HCT116 (cell line): ENCODE data around the gene POLR1A. TPM values are rescaled to one million over a fixed set of nuclear protein-coding genes. Genes with fewer than 3 reads are reported as not detected.
A peak's percentile ranks its signal among the peaks of the same experiment; 100 is the strongest.

Experiments
- ATAC-seq: fragments of 200-7000 bp; cut with Tn5 transposase; 2 replicates; pipeline ENCODE4 v1.9.1; 2020; ENCODE audit warnings: mild to moderate bottlenecking, moderate library complexity
- BruUV-seq: library from RNA; stranded (reverse); fragments of 400-500 nt; replicated peaks from 2 replicates; lab custom pipeline; 2021; lab: Mats Ljungman, UMichigan
- CTCF ChIA-PET: fragments of 300-600 bp; sonication (Branson Sonifier 250); formaldehyde crosslinking; loops from one replicate; lab custom pipeline; 2021; ENCODE audit warnings: antibody characterized with exemption; lab: Charles Lee
- POLR2A ChIA-PET: fragments of 300-600, 350-600 bp; sonication (Branson Sonifier 250); formaldehyde crosslinking; loops from one replicate; lab custom pipeline; 2021; ENCODE audit warnings: antibody characterized with exemption; lab: Charles Lee
- RAD21 ChIA-PET, 2 experiments: fragments of 300-600 bp; sonication (Branson Sonifier 250); formaldehyde crosslinking; loops; one replicate each; lab custom pipeline; 2023; ENCODE audit warnings: low total read pairs in 2 of 2; ENCODE audit not compliant: uncharacterized antibody in 2 of 2, unreplicated experiment in 2 of 2, low non-redundant PET in 1 of 2; lab: Charles Lee
- DNase-seq: peaks from one replicate; pipeline ENCODE4 v3.0.0-alpha.2; 2010; ENCODE audit warnings: low read depth, low spot score
- H2AFZ ChIP-seq: fragments of 200-600 bp; shearing (Covaris generic), sonication (generic); 2 replicates; pipeline ENCODE4 v1.6.1; 2017; ENCODE audit warnings: low read depth, mixed run types, mixed read lengths, antibody characterized with exemption, low read length; ENCODE audit not compliant: poor library complexity, severe bottlenecking
- H3K27ac ChIP-seq: 2 replicates; pipeline ENCODE4 v1.5.1; 2012; ENCODE audit warnings: low read depth, low read length
- H3K27me3 ChIP-seq: fragments of 200-600 bp; sonication (generic); 2 replicates; pipeline ENCODE4 v1.6.1; 2016; ENCODE audit warnings: mixed run types, low read length, mixed read lengths; ENCODE audit not compliant: insufficient read depth
- H3K36me3 ChIP-seq, 2 experiments: fragments of 200-500 bp in 1 of 2; fragments of 200-600 bp in 1 of 2; sonication (Bioruptor generic) in 1 of 2; sonication (generic) in 1 of 2; 2 replicates each; pipeline versions ENCODE4 v1.5.1 to v1.6.1; 2014 to 2016; ENCODE audit warnings: low read length in 2 of 2, inconsistent platforms in 1 of 2, mixed read lengths in 1 of 2, mixed run types in 1 of 2; ENCODE audit not compliant: insufficient read depth in 2 of 2, control insufficient read depth in 1 of 2
- H3K4me1 ChIP-seq, 2 experiments: fragments of 200-600 bp in 1 of 2; sonication (generic) in 1 of 2; 2 replicates each; pipeline versions ENCODE4 v1.5.1 to v1.6.1; 2012 to 2017; ENCODE audit warnings: low read length in 2 of 2, inconsistent platforms in 1 of 2, mild to moderate bottlenecking in 1 of 2, mixed read lengths in 1 of 2, mixed run types in 1 of 2, moderate library complexity in 1 of 2; ENCODE audit not compliant: insufficient read depth in 2 of 2, control insufficient read depth in 1 of 2
- H3K4me2 ChIP-seq: fragments of 200-600 bp; sonication (generic); 2 replicates; pipeline ENCODE4 v1.6.1; 2017; ENCODE audit warnings: mixed run types, low read length, mixed read lengths
- H3K4me3 ChIP-seq, 2 experiments: fragments of 200-600 bp in 1 of 2; sonication (generic) in 1 of 2; replicated peaks in 1 of 2; 2 replicates each; pipeline ENCODE4 v1.5.1; 2011 to 2016; ENCODE audit warnings: low read length in 2 of 2, control low read depth in 1 of 2, low read depth in 1 of 2, mild to moderate bottlenecking in 1 of 2, mixed read lengths in 1 of 2, mixed run types in 1 of 2
- H3K79me2 ChIP-seq: fragments of 200-600 bp; sonication (generic); 2 replicates; pipeline ENCODE4 v1.6.1; 2017; ENCODE audit warnings: mild to moderate bottlenecking, mixed run types, low read length, moderate library complexity, mixed read lengths; ENCODE audit not compliant: insufficient read depth
- H3K9ac ChIP-seq: fragments of 200-600 bp; sonication (generic); 2 replicates; pipeline ENCODE4 v1.6.1; 2016; ENCODE audit warnings: low read length, mixed read lengths
- H3K9me2 ChIP-seq: fragments of 200-600 bp; sonication (generic), shearing (Covaris generic); 2 replicates; pipeline ENCODE4 v1.6.1; 2017; ENCODE audit warnings: mixed run types, mild to moderate bottlenecking, moderate library complexity; ENCODE audit not compliant: insufficient read depth
- H3K9me3 ChIP-seq, 2 experiments: fragments of 200-500 bp in 1 of 2; fragments of 200-600 bp in 1 of 2; sonication (Bioruptor generic) in 1 of 2; sonication (generic) in 1 of 2; 2 replicates each; pipeline ENCODE4 v1.6.1; 2014 to 2017; ENCODE audit warnings: low read length in 2 of 2, mixed read lengths in 2 of 2, inconsistent platforms in 1 of 2, low read depth in 1 of 2, mild to moderate bottlenecking in 1 of 2, mixed run types in 1 of 2, moderate library complexity in 1 of 2; ENCODE audit not compliant: control insufficient read depth in 1 of 2, insufficient read depth in 1 of 2
- H4K20me1 ChIP-seq: fragments of 200-600 bp; sonication (generic), shearing (Covaris generic); 2 replicates; pipeline ENCODE4 v1.6.1; 2017; ENCODE audit warnings: mixed run types, mild to moderate bottlenecking, moderate library complexity; ENCODE audit not compliant: insufficient read depth
- ELF1 ChIP-seq: IDR thresholded peaks from 2 replicates; pipeline ENCODE4 v1.6.1; 2012; ENCODE audit warnings: low read depth, borderline replicate concordance
- EZH2 ChIP-seq: fragments of 200-600 bp; sonication (generic); IDR thresholded peaks from 2 replicates; pipeline ENCODE4 v1.6.1; 2017; ENCODE audit warnings: antibody characterized with exemption, mixed run types
- FOSL1 ChIP-seq: IDR thresholded peaks from 2 replicates; pipeline ENCODE4 v1.6.1; 2012; ENCODE audit warnings: low read depth
- JUND ChIP-seq: IDR thresholded peaks from 2 replicates; pipeline ENCODE4 v1.6.1; 2012
- MAX ChIP-seq: IDR thresholded peaks from 2 replicates; pipeline ENCODE4 v1.6.1; 2012
- POLR2A ChIP-seq: IDR thresholded peaks from 2 replicates; pipeline ENCODE4 v1.7.0; 2011; ENCODE audit warnings: borderline replicate concordance; ENCODE audit not compliant: insufficient read depth, insufficient read length; ENCODE audit errors: extremely low read depth
- RAD21 ChIP-seq: IDR thresholded peaks from 2 replicates; pipeline ENCODE4 v1.6.1; 2012; ENCODE audit warnings: low read depth, mild to moderate bottlenecking
- REST ChIP-seq: IDR thresholded peaks from 2 replicates; pipeline ENCODE4 v1.6.1; 2012; ENCODE audit warnings: low read depth
- SP1 ChIP-seq: IDR thresholded peaks from 2 replicates; pipeline ENCODE4 v1.6.1; 2012; ENCODE audit warnings: low read depth
- SRF ChIP-seq: IDR thresholded peaks from 2 replicates; pipeline ENCODE4 v1.6.1; 2012; ENCODE audit warnings: low read depth
- ZNF274 ChIP-seq: fragments of 200-500 bp; sonication (Bioruptor generic); IDR thresholded peaks from 2 replicates; pipeline ENCODE4 v1.6.1; 2014; ENCODE audit warnings: mild to moderate bottlenecking, low read depth, low read length, inconsistent platforms
- intact Hi-C: fragments of 100-400 bp; cut with micrococcal nuclease; formaldehyde crosslinking; loops from 2 replicates; pipeline ENCODE4 v1.10.0; 2022
- total RNA-seq: library from RNA; stranded (reverse); gene quantifications from one replicate; pipeline ENCODE4 v1.2.1, GENCODE V29; 2021; ENCODE audit not compliant: unreplicated experiment

POLR1A gene
- total RNA-seq, 1 experiment from 2014 or later: 46.6 TPM

GRCh38 chr2:86105252-86105968, at the start of gene POLR1A (continued):
- TF ChIP-seq REST (no peak), MAX (peak; percentile 80), SRF (peak; percentile 2; the same call in 1 of the 2 replicates)

- no peak for TF ChIP-seq JUND
- no peak for TF ChIP-seq SP1
- no peak for TF ChIP-seq RAD21
- no peak for TF ChIP-seq ELF1
- TF ChIP-seq POLR2A: no peak
- TF ChIP-seq EZH2: no peak
- TF ChIP-seq FOSL1: no peak
- TF ChIP-seq ZNF274: no peak
- CTCF ChIA-PET: no interaction called here
- Histone ChIP-seq H3K27me3 (no peaks in the 10 kb centered on the region), H3K4me2 (no peak overlapping the region), H3K4me1 (no peaks in the 10 kb centered on the region), H3K36me3 (peaks cover 51% of the 10 kb centered on the region in 2 experiments), H4K20me1 (no peaks in the 10 kb centered on the region), H3K9me2 (no peaks in the 10 kb centered on the region), H3K27ac (no peak overlapping the region), H3K4me3 (no peak overlapping the region), H3K79me2 (0 out of 2 replicates have a peak, but pooled peaks cover 3% of the 10 kb centered on the region), H2AFZ (no peak overlapping the region), H3K9ac (no peak overlapping the region), H3K9me3 (no peaks in the 10 kb centered on the region)
- POLR2A ChIA-PET: no interaction called here
- BruUV-seq: no TSS peak
- RAD21 ChIA-PET: no interaction called here
- intact Hi-C loops: no loop called here
- no peak for ATAC-seq
- no peak for DNase-seq
Observed at GRCh38 chr2:86150502-86150901, 44.8 kb upstream of the POLR1A start.
